RWPE1 (cell line): ENCODE measurements around the gene TTK.

Experiments used
- CTCF ChIA-PET: fragments of 350-600 bp; sonication (Branson Sonifier 250); formaldehyde crosslinking; extraction: SDS; loops from one replicate; lab custom pipeline; 2021; lab: Yijun Ruan, JAX
- POLR2A ChIA-PET: fragments of 400-600 bp; formaldehyde crosslinking; extraction: SDS; loops from one replicate; lab custom pipeline; 2020; ENCODE audit warnings: antibody characterized with exemption; ENCODE audit not compliant: low non-redundant PET; lab: Yijun Ruan, JAX
- DNase-seq: peaks from one replicate; pipeline ENCODE4 v3.0.0; 2012; ENCODE audit warnings: low spot score
- H3K27ac ChIP-seq: fragments of 450-650 bp; 2 replicates; pipeline ENCODE4 v1.5.1; 2017
- TF ChIP-seq, protein P1 (sequence below): fragments of 450-650 bp; conservative IDR thresholded peaks from 2 replicates; pipeline ENCODE4 v1.5.1; 2017; ENCODE audit warnings: low read depth, mild to moderate bottlenecking

Gene TTK

DNA sequence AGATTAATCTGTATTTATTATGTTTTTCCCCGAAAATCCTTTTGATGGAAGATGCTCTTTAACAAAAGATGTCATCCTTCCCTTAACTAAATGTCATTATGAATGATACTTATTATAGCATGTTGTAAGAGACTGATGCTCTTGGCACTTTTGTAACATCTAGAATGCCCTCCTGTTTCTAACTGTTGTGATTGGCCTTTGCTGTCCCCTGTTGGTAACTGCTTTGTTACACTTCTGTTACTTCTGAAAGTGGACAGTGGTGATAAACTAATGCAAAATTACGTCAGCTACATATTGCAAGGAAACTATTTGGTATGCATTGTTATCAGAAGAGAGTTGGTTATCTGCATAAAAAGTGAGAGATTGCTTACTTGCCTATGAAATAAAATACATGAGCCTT is 5.8 kb downstream of the TTK start:
- DNase-seq = no peak
- POLR2A ChIA-PET = no interaction called here
- CTCF ChIA-PET = interaction anchor here (0.6 to 0.8 kb wide), 3 partner anchors 19 to 142 kb away, joined by 3 read pairs; no protein-coding TSS in a partner anchor

DNA sequence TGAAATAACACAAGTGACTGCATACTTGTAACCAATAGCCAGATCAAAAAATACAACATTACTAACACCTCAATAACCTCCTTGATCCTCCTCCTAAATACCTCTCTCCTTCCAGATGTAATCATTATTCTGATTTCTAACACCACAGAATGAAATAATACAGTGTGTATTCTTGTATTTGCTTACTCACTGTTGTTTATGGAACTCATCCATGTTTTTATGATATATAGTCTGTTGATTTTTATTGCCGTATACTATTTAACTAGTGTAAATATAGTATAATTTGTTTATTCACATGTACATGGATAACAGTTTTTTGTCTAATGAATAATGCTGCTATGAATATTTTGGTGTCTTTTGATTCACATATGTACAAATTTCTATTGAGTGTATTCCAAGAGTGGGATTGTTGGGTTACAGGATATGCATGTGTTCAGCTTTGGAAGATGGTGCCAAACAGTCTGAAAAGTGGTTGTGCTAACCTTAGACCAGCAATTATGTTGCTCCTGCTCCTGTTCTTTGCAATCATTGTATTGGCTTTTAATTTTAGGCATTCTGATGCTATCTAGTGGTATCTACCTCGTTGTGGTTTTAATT is 11.5 kb downstream of the TTK start:
- H3K27ac ChIP-seq = no peak overlapping the region
- POLR2A ChIA-PET = no interaction called here
- DNase-seq = no peak
- CTCF ChIA-PET = interaction anchor here (0.7 kb wide), 1 partner anchor 269 kb away, joined by 3 read pairs; no protein-coding TSS in a partner anchor
- TF ChIP-seq, protein P1, sequence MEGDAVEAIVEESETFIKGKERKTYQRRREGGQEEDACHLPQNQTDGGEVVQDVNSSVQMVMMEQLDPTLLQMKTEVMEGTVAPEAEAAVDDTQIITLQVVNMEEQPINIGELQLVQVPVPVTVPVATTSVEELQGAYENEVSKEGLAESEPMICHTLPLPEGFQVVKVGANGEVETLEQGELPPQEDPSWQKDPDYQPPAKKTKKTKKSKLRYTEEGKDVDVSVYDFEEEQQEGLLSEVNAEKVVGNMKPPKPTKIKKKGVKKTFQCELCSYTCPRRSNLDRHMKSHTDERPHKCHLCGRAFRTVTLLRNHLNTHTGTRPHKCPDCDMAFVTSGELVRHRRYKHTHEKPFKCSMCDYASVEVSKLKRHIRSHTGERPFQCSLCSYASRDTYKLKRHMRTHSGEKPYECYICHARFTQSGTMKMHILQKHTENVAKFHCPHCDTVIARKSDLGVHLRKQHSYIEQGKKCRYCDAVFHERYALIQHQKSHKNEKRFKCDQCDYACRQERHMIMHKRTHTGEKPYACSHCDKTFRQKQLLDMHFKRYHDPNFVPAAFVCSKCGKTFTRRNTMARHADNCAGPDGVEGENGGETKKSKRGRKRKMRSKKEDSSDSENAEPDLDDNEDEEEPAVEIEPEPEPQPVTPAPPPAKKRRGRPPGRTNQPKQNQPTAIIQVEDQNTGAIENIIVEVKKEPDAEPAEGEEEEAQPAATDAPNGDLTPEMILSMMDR = no peak

More for the DNA sequence above, 5.8 kb downstream of the TTK start:
- TF ChIP-seq, protein P1 = no peak
- no peak overlapping the region for H3K27ac ChIP-seq

- POLR2A ChIA-PET = no interaction called here
- no peak overlapping the region for H3K27ac ChIP-seq
- DNase-seq = no peak
- CTCF ChIA-PET = interaction anchor here (0.7 kb wide), 1 partner anchor 596 kb away, joined by 3 read pairs; no protein-coding TSS in a partner anchor
- TF ChIP-seq, protein P1 = no peak
Measured at GRCh38 chr6:80020381-80021120, 16.1 kb downstream of the TTK start.

GRCh38 chr6:80021131-80021530 is 16.7 kb downstream of the TTK start:
- POLR2A ChIA-PET = no interaction called here
- DNase-seq = no peak
- no peak overlapping the region for H3K27ac ChIP-seq
- CTCF ChIA-PET = no interaction called here
- TF ChIP-seq, protein P1 = no peak

GRCh38 chr6:80021591-80021990 is 17.1 kb downstream of the TTK start:
- TF ChIP-seq, protein P1 = no peak
- no peak for DNase-seq
- POLR2A ChIA-PET = no interaction called here
- no peak overlapping the region for H3K27ac ChIP-seq
- CTCF ChIA-PET = interaction anchor here (0.6 kb wide), 1 partner anchor 73 kb away, joined by 3 read pairs; no protein-coding TSS in a partner anchor

GRCh38 chr6:80022803-80023202 is 18.4 kb downstream of the TTK start:
- DNase-seq = no peak
- CTCF ChIA-PET = no interaction called here
- H3K27ac ChIP-seq = no peak overlapping the region
- TF ChIP-seq, protein P1 = no peak
- POLR2A ChIA-PET = no interaction called here
